K562 (cell line): ENCODE measurements around the gene EXOSC9. TPM values are rescaled to one million over a fixed set of nuclear protein-coding genes. Genes with fewer than 3 reads are reported as not detected.

ENCODE experiments used
- BACH1 ChIP-seq: fragments of 200-800 bp; sonication (Bioruptor generic); IDR thresholded peaks from 2 replicates; pipeline ENCODE4 v1.6.1; 2016; ENCODE audit warnings: missing genetic modification characterization, missing compliant biosample characterization
- ETV1 ChIP-seq: fragments of 450-650 bp; conservative IDR thresholded peaks from 2 replicates; pipeline ENCODE4 v1.6.1; 2016; ENCODE audit warnings: missing genetic modification characterization, control low read depth, low read depth, missing compliant biosample characterization
- KDM4B ChIP-seq, 2 experiments: fragments of 450-650 bp in 1 of 2; sonication (generic) in 1 of 2; IDR thresholded peaks; 2 replicates each; pipeline ENCODE4 v1.6.1; 2016 to 2017; ENCODE audit warnings: borderline replicate concordance in 2 of 2, antibody characterized with exemption in 1 of 2, low read depth in 1 of 2, mild to moderate bottlenecking in 1 of 2
- NFE2L1 ChIP-seq: fragments of 450-650 bp; IDR thresholded peaks from 2 replicates; pipeline ENCODE4 v1.6.1; 2016; ENCODE audit warnings: missing genetic modification characterization, low read depth, mild to moderate bottlenecking, missing compliant biosample characterization, moderate library complexity, borderline replicate concordance
- NR2F6 ChIP-seq: fragments of 450-650 bp; formaldehyde crosslinking; IDR thresholded peaks from 2 replicates; pipeline ENCODE4 v1.4.0; 2020; ENCODE audit warnings: mild to moderate bottlenecking
- RBM34 ChIP-seq: fragments of 200-400 bp; formaldehyde crosslinking; IDR thresholded peaks from 2 replicates; pipeline ENCODE4 v1.6.1; 2018; ENCODE audit warnings: low read length, borderline replicate concordance; ENCODE audit not compliant: insufficient read depth
- RFX7 ChIP-seq: fragments of 250-450 bp; sonication (Bioruptor Pico); IDR thresholded peaks from 2 replicates; pipeline ENCODE4 v1.5.1; 2021; ENCODE audit warnings: mild to moderate bottlenecking
- ZC3H11A ChIP-seq: IDR thresholded peaks from 2 replicates; pipeline ENCODE4 v1.6.1; 2012; ENCODE audit warnings: low read depth, low read length, improper control_type of control experiment
- polyA plus RNA-seq, 8 experiments: library from polyadenylated mRNA; depleted of rRNA in 4 of 8; stranded (reverse) in 5 of 8; unstranded in 3 of 8; fragments of >200 nt; fragmentation: Nextera tagmentation in 2 of 8; fragmentation: Illumina TruSeq in 1 of 8; extraction: Ambion mirVana in 2 of 8; extraction: Trizol in 1 of 8; gene quantifications; 2 replicates each; pipeline versions ENCODE4 v1.2.1 to v1.2.3, GENCODE V29; 2011 to 2014; ENCODE audit warnings: inconsistent platforms in 1 of 8, missing spikeins in 1 of 8
- total RNA-seq, 7 experiments: library from RNA; depleted of rRNA in 6 of 7; stranded (reverse); fragments of >200 nt in 6 of 7; fragmentation: Illumina TruSeq in 2 of 7; extraction: Trizol in 2 of 7; gene quantifications; 2 replicates each; pipeline versions ENCODE4 v1.2.1 to v1.2.3, GENCODE V29; 2011 to 2021; ENCODE audit warnings: low replicate concordance in 1 of 7
- TF ChIP-seq, protein P1 (sequence below): fragments of 450-650 bp; IDR thresholded peaks from 2 replicates; pipeline ENCODE4 v1.6.1; 2017; ENCODE audit warnings: antibody characterized with exemption, mild to moderate bottlenecking
- TF ChIP-seq, protein P2 (sequence below): fragments of 450-650 bp; IDR thresholded peaks from 2 replicates; pipeline ENCODE4 v1.6.1; 2017; ENCODE audit warnings: mild to moderate bottlenecking, moderate library complexity
- TF ChIP-seq, protein P3 (sequence below): fragments of 150-350 bp; conservative IDR thresholded peaks from 2 replicates; pipeline ENCODE4 v1.6.1; 2014; ENCODE audit warnings: low read length
- TF ChIP-seq, protein P4 (sequence below): fragments of 450-650 bp; IDR thresholded peaks from 2 replicates; pipeline ENCODE4 v1.6.1; 2016
- TF ChIP-seq, protein P5 (sequence below), 2 experiments: IDR thresholded peaks; 2 replicates each; pipeline ENCODE4 v1.6.1; 2011; ENCODE audit warnings: borderline replicate concordance in 1 of 2, control low read depth in 1 of 2, low read depth in 1 of 2, low read length in 1 of 2, mild to moderate bottlenecking in 1 of 2, mixed read lengths in 1 of 2, moderate library complexity in 1 of 2; ENCODE audit not compliant: insufficient read depth in 1 of 2, insufficient read length in 1 of 2, poor library complexity in 1 of 2, severe bottlenecking in 1 of 2; ENCODE audit errors: extremely low read depth in 1 of 2

Gene EXOSC9
- total and polyA plus RNA-seq, 9 of the 15 experiments (the other 6 are each of a cell fraction or from before 2014, with no cell fraction given), result 64.7 to 166 (median 115) TPM

DNA sequence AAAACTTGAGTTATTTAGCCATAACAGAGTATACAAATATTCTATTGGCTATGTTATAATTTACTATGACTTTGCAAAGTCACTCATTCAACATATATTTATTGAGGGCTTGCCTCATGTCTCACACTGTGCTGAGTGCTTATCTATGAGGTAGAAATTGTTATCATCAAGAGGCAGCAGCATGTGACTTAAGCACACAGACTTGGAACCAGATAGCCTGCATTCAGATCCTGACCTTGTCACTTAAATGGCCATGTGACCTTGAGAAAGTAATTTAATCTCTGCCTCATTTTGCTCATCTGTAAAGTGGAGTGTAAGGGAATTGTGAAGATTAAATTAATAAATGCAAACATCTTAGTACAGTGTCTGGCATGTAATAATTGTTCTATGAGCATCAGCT lies 10.1 kb upstream of the EXOSC9 start (continued):
- TF ChIP-seq, protein P1, sequence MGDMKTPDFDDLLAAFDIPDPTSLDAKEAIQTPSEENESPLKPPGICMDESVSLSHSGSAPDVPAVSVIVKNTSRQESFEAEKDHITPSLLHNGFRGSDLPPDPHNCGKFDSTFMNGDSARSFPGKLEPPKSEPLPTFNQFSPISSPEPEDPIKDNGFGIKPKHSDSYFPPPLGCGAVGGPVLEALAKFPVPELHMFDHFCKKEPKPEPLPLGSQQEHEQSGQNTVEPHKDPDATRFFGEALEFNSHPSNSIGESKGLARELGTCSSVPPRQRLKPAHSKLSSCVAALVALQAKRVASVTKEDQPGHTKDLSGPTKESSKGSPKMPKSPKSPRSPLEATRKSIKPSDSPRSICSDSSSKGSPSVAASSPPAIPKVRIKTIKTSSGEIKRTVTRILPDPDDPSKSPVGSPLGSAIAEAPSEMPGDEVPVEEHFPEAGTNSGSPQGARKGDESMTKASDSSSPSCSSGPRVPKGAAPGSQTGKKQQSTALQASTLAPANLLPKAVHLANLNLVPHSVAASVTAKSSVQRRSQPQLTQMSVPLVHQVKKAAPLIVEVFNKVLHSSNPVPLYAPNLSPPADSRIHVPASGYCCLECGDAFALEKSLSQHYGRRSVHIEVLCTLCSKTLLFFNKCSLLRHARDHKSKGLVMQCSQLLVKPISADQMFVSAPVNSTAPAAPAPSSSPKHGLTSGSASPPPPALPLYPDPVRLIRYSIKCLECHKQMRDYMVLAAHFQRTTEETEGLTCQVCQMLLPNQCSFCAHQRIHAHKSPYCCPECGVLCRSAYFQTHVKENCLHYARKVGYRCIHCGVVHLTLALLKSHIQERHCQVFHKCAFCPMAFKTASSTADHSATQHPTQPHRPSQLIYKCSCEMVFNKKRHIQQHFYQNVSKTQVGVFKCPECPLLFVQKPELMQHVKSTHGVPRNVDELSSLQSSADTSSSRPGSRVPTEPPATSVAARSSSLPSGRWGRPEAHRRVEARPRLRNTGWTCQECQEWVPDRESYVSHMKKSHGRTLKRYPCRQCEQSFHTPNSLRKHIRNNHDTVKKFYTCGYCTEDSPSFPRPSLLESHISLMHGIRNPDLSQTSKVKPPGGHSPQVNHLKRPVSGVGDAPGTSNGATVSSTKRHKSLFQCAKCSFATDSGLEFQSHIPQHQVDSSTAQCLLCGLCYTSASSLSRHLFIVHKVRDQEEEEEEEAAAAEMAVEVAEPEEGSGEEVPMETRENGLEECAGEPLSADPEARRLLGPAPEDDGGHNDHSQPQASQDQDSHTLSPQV, result no peak
- no peak for TF ChIP-seq ZC3H11A
- no peak for TF ChIP-seq NR2F6 (CRISPR knock-in tag)
- TF ChIP-seq RBM34, result no peak
- TF ChIP-seq, protein P2, sequence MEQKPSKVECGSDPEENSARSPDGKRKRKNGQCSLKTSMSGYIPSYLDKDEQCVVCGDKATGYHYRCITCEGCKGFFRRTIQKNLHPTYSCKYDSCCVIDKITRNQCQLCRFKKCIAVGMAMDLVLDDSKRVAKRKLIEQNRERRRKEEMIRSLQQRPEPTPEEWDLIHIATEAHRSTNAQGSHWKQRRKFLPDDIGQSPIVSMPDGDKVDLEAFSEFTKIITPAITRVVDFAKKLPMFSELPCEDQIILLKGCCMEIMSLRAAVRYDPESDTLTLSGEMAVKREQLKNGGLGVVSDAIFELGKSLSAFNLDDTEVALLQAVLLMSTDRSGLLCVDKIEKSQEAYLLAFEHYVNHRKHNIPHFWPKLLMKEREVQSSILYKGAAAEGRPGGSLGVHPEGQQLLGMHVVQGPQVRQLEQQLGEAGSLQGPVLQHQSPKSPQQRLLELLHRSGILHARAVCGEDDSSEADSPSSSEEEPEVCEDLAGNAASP, result no peak
- TF ChIP-seq NFE2L1, result no peak
- 0 out of 2 replicates have a peak, but pooled peaks have one; percentile 21 for TF ChIP-seq BACH1 (tag)
- no peak for TF ChIP-seq RFX7 (CRISPR knock-in tag)
- no peak for TF ChIP-seq ETV1 (tag)
- TF ChIP-seq, protein P3, sequence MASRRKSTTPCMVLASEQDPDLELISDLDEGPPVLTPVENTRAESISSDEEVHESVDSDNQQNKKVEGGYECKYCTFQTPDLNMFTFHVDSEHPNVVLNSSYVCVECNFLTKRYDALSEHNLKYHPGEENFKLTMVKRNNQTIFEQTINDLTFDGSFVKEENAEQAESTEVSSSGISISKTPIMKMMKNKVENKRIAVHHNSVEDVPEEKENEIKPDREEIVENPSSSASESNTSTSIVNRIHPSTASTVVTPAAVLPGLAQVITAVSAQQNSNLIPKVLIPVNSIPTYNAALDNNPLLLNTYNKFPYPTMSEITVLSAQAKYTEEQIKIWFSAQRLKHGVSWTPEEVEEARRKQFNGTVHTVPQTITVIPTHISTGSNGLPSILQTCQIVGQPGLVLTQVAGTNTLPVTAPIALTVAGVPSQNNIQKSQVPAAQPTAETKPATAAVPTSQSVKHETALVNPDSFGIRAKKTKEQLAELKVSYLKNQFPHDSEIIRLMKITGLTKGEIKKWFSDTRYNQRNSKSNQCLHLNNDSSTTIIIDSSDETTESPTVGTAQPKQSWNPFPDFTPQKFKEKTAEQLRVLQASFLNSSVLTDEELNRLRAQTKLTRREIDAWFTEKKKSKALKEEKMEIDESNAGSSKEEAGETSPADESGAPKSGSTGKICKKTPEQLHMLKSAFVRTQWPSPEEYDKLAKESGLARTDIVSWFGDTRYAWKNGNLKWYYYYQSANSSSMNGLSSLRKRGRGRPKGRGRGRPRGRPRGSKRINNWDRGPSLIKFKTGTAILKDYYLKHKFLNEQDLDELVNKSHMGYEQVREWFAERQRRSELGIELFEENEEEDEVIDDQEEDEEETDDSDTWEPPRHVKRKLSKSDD, result no peak
- TF ChIP-seq, protein P4, sequence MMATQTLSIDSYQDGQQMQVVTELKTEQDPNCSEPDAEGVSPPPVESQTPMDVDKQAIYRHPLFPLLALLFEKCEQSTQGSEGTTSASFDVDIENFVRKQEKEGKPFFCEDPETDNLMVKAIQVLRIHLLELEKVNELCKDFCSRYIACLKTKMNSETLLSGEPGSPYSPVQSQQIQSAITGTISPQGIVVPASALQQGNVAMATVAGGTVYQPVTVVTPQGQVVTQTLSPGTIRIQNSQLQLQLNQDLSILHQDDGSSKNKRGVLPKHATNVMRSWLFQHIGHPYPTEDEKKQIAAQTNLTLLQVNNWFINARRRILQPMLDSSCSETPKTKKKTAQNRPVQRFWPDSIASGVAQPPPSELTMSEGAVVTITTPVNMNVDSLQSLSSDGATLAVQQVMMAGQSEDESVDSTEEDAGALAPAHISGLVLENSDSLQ, result peak; percentile 76
- TF ChIP-seq KDM4B (IDR thresholded peaks at IDR 0.05; ENCODE audit: borderline replicate concordance in 2 of 2, low read depth in 1 of 2), result no peak
- TF ChIP-seq, protein P5, sequence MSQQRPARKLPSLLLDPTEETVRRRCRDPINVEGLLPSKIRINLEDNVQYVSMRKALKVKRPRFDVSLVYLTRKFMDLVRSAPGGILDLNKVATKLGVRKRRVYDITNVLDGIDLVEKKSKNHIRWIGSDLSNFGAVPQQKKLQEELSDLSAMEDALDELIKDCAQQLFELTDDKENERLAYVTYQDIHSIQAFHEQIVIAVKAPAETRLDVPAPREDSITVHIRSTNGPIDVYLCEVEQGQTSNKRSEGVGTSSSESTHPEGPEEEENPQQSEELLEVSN (IDR thresholded peaks at IDR 0.05; ENCODE audit: borderline replicate concordance in 1 of 2, extremely low read depth in 1 of 2, insufficient read depth in 1 of 2, insufficient read length in 1 of 2, low read depth in 1 of 2, low read length in 1 of 2, poor library complexity in 1 of 2, severe bottlenecking in 1 of 2), result no peak
